ENCODE measurements around the gene WDR1.

WDR1 gene

DNA sequence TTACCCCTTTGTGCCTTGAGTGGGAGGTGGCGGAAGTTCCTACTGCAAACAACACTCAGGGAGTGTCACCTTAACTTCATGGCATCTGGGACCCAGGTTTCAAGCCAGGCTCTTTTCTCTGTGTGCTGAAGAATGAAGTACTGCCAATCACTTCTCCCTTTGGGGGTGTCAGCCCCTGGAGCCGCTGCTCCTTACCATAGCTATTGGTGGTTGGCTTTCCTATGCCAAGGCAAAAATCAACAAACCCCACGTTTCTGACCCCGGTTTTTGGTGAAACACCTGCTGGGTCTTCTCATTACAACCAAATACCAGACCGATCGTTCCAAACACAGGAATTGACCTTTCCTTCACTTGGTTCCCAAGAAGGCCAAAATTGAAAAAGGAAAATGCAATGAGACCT is 75.6 kb downstream of the WDR1 start:
- no peak for DNase-seq (ENCODE audit: low read depth in 2 of 2)

DNA sequence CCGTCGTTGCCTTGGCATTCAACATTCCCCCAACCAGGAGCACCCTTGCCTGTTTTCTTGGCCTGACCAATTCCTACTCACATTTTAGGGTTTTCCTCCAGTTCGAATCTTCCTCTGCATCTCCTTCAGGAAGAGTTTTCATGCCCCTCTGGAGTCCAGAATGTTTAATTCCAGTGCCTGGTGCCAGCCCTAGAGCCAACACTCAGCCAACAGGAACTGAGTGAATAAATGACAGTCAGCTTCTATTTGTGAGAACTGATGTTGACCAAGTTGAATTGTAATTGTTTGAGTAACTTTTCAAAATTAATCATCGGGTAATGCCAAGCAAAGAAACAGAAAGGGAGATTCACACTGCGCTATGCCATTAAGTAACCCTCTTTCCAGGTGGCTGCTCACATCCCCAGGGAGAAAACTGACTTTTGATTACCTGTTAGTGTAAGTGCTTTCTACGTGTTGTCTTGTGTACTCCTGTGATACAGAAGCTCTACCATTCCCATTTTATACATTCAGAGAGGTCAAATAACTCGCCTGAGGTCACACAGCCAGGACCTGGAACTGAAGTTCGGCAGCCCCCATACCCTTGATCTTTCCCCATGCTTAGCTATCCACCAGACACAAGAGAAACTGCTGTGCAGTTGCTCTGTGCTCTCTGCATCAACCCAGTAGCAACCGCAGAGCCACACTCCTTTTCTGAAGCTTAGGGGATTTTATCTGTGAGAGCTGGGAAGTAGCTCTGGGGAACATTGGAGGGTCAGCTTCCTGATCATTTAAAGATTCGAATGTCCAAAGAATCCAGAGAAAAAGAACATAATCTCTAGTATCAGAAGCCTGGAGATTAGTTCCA is 76.3 kb downstream of the WDR1 start:
- no peak for DNase-seq (ENCODE audit: low read depth in 2 of 2)

DNA sequence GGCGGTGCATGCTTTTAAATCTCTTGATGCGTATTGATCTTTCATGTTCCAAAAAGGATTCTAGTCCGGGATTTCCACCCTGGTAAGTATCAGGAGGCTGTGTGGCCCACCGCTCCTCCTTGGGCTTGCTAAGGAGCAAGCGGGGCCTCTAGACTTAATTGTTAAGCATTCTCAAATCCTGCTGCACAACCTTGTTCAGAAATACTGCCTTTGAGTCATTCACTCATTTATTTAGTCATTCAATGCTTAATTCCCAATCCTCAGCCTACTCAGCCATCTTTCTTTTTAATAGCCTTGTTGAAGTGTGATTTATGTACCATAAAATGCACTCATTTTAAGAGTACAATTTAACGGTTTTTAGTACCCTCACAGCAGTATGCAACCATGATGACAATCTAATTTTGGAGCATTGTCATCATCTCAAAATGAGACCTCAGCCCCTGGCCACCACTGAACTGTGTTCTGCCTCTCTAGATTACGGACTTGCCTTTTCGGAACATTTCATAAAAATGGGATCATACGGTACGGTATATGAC is 79.7 kb downstream of the WDR1 start:
- DNase-seq (ENCODE audit: low read depth in 2 of 2), result no peak

GRCh38 chr4:10035130-10035529 is 81.5 kb downstream of the WDR1 start:
- no peak for DNase-seq (ENCODE audit: low read depth in 2 of 2)

GRCh38 chr4:10034612-10035104 is 81.9 kb downstream of the WDR1 start:
- no peak for DNase-seq (ENCODE audit: low read depth in 2 of 2)

DNA sequence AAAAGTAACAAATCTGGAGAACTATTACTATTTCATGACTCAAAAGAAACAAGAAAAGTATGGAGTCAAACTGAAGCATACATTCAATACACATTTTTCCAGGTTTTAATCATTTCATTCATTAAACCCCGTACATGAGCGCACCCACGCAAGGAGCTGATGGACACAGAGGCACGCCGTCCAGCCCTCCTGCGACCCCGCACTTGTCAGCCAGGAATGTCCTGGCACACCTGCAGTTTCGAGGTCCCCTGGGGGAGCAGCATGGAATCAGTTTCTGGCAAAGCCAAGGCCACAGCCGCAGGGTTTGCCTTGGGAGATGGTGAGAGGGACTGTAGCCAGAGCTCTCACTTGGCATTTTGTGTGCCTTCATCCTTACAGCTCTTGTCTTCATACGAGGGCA is 82.5 kb downstream of the WDR1 start:
- DNase-seq (ENCODE audit: low read depth in 2 of 2), result no peak

DNA sequence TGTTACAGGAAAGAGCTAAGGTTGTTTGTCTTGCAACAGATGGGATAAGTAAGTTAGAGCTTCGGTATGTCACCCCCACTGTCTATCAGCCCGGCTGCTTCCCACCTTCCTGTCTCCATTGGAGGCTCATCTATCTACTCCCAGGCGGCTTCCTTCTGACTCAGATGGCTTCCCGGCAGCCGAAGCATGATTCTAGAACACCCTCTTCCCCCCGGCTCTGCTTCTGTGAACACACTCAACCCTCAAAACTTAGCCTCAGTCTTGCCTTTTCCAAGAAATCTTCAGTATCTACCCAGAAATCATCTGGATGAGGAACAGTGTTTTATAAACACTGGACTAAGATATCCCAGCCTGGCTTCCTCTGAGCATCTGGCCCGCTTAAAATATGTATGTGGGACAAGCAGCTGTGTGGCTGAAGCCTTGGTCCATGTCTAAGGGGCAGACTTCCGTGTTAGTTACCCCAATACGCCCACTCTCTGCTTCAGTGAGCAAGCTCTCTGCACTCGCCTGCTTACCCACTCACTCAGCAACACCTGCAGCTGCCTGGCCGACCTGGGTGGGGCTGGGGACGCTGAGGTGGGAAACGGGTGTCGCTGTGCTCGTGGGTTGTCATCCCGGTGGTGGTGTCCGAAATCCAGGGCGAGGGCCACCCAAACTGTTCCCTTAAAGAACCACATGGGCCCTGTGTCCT is 83.3 kb downstream of the WDR1 start:
- no peak for DNase-seq (ENCODE audit: low read depth in 2 of 2)

- no peak for DNase-seq (ENCODE audit: low read depth in 2 of 2)
These were observed 84.0 kb downstream of the WDR1 start for GRCh38 chr4:10032625-10033024.

GRCh38 chr4:10031668-10032590 is 84.7 kb downstream of the WDR1 start:
- DNase-seq (ENCODE audit: low read depth in 2 of 2), result no peak

- no peak for DNase-seq (ENCODE audit: low read depth in 2 of 2)
These were observed 85.5 kb downstream of the WDR1 start for GRCh38 chr4:10030972-10031667.

- no peak for DNase-seq (ENCODE audit: low read depth in 2 of 2)
These were observed 87.2 kb downstream of the WDR1 start for GRCh38 chr4:10029403-10029802.

DNA sequence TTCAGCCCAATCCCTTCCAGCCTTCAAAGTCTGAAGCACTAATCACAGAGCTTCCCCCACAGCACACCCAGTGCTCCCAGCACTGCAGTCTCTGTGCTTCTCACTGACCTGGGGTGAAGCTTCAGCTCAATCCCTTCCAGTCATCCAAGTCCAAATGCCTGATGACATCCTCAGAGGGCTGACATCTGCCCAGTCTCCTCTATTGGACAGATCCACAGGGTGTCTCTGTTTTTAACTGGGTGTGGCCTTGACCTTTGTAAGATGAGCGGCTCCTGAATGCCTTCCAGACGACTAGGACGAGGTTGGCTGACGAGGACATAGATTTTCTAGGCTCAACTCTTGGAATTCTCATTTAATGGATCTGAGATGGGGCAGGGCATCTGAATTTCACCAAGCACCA is 87.7 kb downstream of the WDR1 start:
- no peak for DNase-seq (ENCODE audit: low read depth in 2 of 2)

GRCh38 chr4:10026485-10026884 is 90.1 kb downstream of the WDR1 start:
- DNase-seq (ENCODE audit: low read depth in 2 of 2), result no peak

GRCh38 chr4:10025230-10025806 is 91.3 kb downstream of the WDR1 start:
- DNase-seq (ENCODE audit: low read depth in 2 of 2), result no peak

Measured in stimulated activated CD8-positive, alpha-beta memory T cell treated with anti-CD3 and anti-CD28 coated beads, Interleukin-2, amount 100 ng/mL, for 1 hour (primary cell).